HG03439 (cell line): ENCODE measurements around the gene CANX.
"Not testable (repeated sequence)": the region's sequence is repeated elsewhere in the genome, so short reads cannot be mapped to it uniquely, and the experiment has no call there.

Experiments
- ATAC-seq: cut with Tn5 transposase; IDR thresholded peaks from one replicate; pipeline ENCODE4 v1.9.1; 2021; ENCODE audit warnings: mild to moderate bottlenecking, moderate library complexity; ENCODE audit not compliant: unreplicated experiment

The CANX gene

GRCh38 chr5:179698935-179699615 is at the start of gene CANX:
Gene CANX (plus strand): TSS chr5:179698967. CDS start chr5:179705682, 6,715 bp downstream.
- peak; percentile 0 for ATAC-seq

DNA sequence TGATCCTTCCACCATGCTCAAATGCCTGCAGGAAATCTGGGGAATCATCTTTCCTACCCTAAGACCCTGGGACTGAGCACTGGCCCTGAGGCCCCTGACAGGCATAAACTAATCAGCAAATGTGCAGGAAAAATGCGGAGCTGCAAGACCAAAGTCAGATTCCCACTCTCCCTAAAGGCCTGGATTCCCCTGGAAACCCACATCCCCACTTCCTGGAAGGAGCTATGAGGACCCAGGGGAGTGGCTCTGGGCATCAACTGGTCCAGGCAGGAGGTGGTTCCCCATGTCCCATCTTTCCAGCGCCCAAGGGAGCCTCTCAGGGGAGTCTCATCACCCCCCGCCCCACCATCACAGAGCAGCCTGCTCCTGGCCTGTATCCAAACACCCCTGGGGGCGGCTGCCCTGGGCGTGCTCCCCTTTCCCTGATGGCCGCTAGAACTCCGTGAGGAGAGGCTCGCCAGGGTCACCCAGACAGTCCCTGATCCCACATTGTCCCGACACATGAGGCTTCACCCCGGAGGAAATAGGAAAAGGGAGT is 49.5 kb upstream of the CANX start:
- ATAC-seq, result not testable (repeated sequence)

DNA sequence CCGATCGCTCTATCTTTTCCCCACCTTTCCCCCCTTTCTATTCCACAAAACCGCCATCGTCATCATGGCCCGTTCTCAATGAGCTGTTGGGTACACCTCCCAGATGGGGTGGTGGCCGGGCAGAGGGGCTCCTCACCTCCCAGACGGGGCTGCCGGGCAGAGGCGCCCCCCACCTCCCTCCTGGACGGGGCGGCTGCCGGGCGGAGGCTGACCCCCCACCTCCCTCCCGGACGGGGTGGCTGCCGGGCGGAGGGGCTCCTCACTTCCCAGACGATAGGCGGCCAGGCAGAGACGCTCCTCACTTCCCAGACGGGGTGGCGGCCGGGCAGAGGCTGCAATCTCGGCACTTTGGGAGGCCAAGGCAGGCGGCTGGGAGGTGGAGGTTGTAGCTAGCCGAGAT is 48.5 kb upstream of the CANX start:
- not testable (repeated sequence) for ATAC-seq

DNA sequence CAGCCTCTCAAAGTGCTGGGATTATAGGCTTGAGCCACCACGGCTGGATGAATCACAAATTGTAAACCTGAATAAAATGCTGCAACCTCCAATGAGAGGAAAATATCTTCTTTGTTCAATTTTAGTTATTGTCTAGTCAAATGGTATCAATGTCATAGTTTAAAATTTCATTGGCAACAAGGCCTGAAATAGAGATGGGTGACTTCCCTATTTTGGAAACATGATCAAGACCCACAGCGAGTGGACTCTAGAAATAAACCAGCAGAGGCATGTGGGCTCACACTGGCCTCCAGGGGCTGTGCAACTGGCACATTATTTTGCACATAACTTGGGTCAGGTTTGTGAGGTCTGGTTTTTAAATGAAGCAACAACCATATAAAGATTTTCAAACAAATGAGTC is 45.6 kb upstream of the CANX start:
- not testable (repeated sequence) for ATAC-seq

DNA sequence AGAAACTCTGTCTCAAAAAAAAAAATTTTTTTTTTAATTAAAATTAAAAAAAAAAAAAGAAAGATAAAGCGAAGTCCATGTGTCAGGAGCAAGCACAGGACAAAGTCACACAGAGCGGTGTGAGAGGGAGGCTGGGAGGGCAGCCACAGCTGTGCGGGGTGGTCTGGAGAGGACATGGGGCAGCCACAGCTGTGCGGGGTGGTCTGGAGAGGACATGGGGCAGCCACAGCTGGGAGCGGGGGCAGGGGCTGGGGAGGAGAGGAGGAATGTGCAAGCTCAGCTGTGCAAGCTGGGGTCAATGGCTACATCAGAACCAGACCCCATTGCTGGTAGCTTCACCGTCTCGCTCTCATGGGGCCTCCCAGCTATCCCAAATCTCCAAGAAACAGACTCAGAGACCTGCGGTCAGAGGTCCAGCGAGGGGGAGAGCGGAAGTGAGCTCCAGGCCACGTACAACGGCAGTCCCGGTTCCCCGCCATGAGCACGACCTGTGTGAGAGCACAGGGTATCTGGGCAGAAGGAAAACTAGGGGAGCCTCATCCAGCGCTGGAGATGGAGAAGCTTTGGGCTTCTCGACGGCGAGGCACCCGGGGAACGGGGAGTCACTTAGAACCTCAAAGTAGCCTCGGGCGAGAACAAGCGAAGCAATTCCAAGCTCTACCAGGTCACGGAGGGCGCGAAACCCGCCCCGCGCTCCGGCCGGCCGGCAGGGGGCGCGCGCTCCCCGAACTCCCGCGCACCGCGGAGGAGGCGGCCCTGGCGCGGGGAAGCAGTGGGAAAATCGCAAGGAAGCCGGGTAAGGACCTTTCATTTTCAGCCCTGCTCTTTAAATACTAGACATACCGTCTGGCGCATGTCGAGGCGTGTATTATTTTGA is 41.2 kb upstream of the CANX start:
- peak; percentile 89 for ATAC-seq

DNA sequence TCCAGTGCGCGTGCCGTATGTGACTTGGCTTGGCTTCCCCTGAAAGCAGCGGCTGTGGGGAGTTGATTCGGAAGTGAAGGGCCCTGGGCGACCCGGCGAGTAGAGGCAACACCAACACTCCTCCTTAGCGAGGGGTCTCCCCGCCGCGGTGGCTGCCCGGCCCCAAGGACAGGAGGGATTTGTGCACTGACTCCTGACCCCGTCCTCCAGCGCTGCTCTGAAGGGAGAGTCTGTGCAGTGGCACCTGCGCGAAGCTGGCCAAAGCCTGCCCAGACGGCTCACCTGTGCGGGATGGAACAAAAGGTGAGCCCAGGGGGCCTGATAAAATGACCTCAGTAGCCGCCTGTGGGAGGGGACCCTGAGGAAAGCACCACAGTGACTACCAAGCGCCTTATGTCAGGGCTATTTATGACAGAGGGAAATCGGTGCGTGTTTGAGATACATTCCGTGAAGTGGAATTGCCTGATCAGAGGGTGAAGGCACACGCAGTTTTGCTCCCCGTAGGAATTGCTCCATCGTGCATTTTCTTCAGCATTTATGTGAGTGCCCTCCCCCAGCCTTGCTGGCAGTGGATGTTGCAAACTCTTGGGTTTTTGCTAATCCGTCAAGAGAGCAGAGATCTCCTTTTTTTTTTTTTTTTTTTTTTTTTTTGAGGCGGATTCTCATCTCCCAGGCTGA is 40.4 kb upstream of the CANX start:
- peak; percentile 63 for ATAC-seq

- ATAC-seq, result not testable (repeated sequence)
Measured at GRCh38 chr5:179661647-179662046, 37.1 kb upstream of the CANX start.

DNA sequence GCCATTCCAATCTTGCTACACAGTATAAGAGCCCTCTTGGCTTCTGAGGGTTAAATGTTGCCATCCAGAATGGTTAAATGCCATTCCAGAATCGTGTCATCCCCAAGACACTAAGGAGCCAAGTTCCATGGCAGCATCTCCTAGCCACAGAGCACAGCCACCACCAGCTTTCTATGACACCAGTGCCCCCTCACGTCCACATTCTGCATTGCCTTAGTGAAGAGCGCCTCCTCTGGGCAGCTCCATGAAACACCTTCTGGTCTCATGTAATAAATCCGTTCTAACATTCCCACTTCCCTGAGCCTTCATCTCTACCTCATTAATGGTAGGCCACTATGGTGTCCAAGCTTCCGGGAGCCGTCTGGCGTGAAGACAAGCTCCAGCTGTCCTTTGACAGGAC is 30.4 kb upstream of the CANX start:
- no peak for ATAC-seq

DNA sequence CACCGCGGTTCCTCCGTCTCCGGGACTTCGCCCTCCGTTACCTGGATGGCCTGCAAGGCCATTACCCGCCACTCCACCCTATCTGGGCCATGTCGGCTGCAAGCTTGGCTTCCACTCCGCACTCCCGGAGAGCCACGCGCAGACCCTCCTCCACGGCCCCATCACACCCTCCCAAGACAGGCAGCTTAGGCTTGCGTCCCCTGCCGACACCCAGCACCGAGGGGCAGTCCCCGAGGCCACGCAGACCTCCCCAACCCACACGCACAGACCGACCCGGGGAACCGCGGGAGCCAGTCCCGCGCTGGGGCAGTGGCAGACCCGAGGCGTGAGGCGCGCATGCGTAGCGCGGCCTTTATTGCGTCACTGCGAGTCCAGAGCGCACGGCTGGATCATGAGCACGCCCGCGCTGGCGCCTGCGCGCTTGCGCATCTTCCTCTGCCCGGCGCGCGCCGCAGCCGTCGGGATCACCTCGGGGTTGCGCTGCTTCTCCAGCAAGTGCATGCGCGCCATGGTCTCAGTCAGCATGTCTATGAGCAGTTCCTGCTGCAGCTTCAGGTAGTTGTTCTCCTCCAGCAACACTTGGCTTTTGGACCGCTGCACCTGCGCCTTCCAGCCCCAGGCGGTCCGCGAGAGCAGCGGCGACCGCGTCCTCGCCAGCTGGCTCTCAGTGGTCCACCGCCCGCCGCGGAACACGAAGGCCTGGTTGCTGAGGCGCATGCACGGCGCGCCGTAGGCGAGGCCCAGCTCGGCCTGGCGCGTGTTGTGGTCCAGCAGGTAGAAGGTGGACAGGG is 20.3 kb upstream of the CANX start:
- ATAC-seq, result peak; percentile 83

- ATAC-seq, result peak; percentile 37
Measured at GRCh38 chr5:179679014-179679674, 19.6 kb upstream of the CANX start.

- no peak for ATAC-seq
Measured at GRCh38 chr5:179680014-179680779, 18.6 kb upstream of the CANX start.

- no peak for ATAC-seq
Measured at GRCh38 chr5:179680780-179681401, 17.9 kb upstream of the CANX start, which contains the start of gene CBY3. Gene CBY3 (minus strand): TSS chr5:179681034. CDS start chr5:179680918, 116 bp downstream.

GRCh38 chr5:179689212-179689611 is 9.6 kb upstream of the CANX start:
- ATAC-seq, result not testable (repeated sequence)

- ATAC-seq, result no peak
Measured at GRCh38 chr5:179694561-179694960, 4.2 kb upstream of the CANX start.

- no peak for ATAC-seq
Measured at GRCh38 chr5:179696603-179697002, 2.2 kb upstream of the CANX start.

GRCh38 chr5:179697108-179697507 is 1.7 kb upstream of the CANX start:
- ATAC-seq, result no peak

DNA sequence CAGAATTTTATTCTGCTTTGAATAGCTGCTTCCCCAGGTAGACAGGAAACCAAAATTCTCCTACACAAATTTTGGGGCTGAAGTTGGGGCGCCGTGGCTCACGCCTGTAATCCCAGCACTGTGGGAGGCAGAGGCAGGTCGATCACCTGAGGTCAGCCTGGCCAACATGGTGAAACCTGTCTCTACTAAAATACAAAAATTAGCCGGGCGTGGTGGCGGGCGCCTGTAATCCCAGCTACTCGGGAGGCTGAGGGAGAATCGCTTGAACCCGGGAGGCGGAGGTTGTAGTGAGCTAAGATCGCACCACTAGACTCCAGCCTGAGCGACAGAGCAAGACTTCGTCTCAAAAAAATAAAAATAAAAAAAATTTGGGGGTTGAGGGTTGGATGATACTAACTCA is 1.2 kb upstream of the CANX start:
- not testable (repeated sequence) for ATAC-seq
